ENCODE data around the gene TYRP1.

The TYRP1 gene

DNA sequence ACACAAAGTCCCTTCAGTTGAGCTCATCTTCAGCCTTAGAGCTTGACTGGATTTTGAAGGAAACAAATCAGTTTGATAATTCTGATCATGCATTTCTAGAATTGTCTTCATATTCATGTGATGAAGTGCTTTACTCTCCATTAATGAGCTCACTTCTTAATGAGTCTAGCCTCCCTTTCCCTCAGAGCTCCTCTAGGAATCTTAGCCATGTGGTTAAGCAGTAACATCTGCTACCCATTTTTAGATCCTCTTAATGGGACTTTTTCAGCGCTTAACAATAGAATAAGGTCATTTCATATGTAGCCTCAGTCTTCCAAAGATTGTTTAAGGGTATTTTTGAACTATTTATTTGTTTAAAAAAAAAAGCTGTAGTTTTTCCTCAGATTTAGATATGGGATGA is 44.7 kb downstream of the TYRP1 start:
- no peak for DNase-seq

DNA sequence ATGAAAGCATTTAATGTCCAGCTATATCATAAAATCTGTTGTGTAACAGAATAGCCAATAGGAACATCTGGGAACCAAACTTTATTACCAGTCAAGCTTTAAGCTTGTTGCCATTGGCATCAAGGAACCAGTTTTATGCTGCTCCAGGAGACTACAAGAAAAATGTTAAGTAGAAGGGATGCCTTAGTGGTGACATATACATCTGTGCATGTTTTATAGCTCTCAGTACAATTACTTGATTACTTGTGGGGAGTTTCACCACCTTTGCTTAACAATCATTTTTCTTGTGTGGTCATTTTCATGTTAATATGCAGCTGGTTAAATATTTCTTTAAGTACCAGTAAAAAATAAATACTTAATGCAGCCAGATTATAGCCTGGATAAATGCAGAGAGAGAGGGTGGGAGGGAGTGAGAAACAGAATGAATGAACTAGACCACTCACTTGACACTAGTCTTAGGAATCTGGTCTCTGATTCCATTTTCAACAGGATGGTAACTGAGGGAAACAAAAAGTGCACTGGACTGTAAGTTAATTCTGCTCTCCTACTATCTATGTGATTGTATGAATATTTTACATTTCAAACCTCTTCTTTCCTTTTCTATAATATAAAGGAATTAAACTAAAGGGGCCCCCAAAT is 45.9 kb downstream of the TYRP1 start:
- no peak for DNase-seq

DNA sequence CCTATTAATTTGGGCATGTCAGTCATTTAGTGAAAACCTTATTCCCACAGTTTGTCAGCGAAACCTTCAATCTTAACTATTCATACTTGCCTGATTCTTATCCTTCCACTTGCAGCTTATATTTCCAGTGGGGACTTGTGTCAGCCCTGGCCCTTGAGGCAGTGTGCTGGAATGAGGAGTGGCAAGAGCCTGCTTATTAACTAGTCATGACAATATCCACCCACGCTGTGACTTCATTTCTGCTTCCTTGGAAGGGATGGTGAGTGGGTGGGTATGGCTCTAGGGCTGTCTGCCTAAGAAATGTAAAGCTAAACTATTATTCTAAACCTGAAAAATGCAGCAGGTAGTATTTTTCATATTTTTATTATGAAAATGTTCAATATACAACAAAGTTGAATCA is 47.7 kb downstream of the TYRP1 start:
- no peak for DNase-seq

DNA sequence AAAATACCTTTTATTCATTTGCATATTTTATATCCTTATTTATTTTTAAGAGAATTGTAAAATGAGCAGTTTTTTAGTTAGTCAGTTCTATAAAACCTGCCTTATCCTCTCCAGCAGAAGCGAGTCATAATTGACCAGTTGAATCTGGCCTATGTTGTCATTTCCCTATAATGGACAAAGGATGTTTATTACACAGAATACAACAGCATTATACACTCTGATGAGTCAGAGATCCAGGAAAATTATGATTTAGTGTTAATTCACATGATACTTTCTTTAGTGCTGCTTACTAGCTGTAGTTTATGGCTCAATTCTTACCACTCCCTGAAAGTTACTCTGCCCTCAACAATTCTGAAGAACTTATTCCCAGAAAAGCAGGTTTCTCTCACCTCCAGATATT is 54.8 kb downstream of the TYRP1 start:
- DNase-seq = no peak

DNA sequence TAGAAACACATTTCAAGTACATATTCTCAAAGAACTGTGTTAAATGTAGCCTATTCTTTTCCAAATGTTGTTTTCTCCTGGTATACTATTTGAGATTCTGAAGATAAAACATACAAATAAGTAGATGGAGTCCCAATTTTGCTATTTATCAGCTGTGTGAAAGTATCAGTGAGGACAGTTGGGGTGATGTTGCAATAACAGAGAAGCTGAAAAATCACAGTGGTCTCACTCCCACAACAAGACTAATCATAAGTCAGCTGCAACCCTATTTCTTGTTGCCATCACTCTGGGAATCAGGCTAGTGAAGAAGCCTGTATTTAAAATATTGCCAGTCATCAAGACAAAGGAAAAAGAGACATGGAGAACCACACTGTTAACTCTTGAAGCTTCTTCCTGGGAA is 55.8 kb downstream of the TYRP1 start:
- no peak for DNase-seq

DNA sequence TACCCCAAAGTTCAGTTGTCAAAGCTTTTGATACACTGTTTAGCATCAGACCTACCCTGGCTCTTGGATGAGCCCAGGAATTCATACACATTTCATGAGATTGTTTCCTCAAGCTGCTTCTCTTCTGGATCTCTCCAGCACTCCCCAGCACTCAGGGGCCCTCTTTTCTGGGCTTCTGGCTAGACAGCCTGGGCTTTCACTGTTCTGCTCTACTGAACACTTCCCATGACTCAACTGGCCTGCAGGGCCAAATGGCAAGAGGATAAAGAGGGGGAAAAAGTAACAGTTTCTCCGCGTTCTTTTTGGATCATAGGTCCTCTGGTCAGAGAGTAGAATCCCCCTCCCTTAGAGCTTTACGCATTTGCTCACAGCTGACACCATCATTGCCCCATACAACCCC is 60.7 kb downstream of the TYRP1 start:
- no peak for DNase-seq

DNA sequence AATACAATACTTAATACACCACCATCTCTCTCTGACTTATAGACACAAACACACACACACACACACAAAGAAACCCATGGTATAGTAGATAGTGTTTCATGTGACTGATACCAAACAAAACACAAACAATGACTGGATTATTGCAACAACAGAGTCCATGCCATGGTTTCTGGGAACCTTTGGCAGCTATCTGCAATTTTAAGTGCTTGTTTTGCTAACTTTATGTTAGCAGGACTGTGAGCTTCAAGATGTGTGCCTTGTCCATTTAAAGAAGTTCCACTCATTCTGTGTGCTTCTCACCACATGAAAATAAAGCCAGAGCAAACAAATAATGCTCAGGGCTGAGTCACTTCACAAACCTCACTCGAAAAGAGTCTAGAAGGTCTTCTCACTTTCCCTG is 66.6 kb downstream of the TYRP1 start:
- DNase-seq = no peak

Data from NCI-H1436 treated with DMSO at 0.1 percent for 48 hours (cell line).